Measurements from ENCODE around the gene SLC7A5. TPM values are rescaled to one million over a fixed set of nuclear protein-coding genes. Genes with fewer than 3 reads are reported as not detected.
"Not testable (repeated sequence)": the region's sequence is repeated elsewhere in the genome, so short reads cannot be mapped to it uniquely, and the experiment has no call there.

SLC7A5 gene
- total RNA-seq, 2 experiments from 2014 or later: 140 to 283 TPM

- Histone ChIP-seq H3K4me3 (ENCODE audit: low read depth, low read length, poor library complexity, severe bottlenecking) (peak overlapping the region; percentile 99), H3K9me3 (ENCODE audit: low read length) (no peaks in the 10 kb centered on the region), H3K27ac (ENCODE audit: low read depth, low read length, poor library complexity, severe bottlenecking) (peak overlapping the region; percentile 41), H3K36me3 (ENCODE audit: insufficient read depth, low read length) (peaks cover 91% of the 10 kb centered on the region), H2AFZ (ENCODE audit: low read length) (no peak overlapping the region), H3K79me2 (ENCODE audit: insufficient read depth, low read depth, low read length) (peaks cover 100% of the 10 kb centered on the region), H4K20me1 (ENCODE audit: insufficient read depth, low read length) (peaks cover 22% of the 10 kb centered on the region), H3K9me2 (ENCODE audit: insufficient read depth, low read length) (no peaks in the 10 kb centered on the region), H3K4me2 (ENCODE audit: low read length) (peak overlapping the region; percentile 72), H3K4me1 (ENCODE audit: insufficient read depth, low read length, poor library complexity, severe bottlenecking) (peaks cover 93% of the 10 kb centered on the region)
- intact Hi-C loops (cut with micrococcal nuclease; ENCODE audit: unreplicated experiment): no loop called here
- CTCF ChIA-PET (ENCODE audit: unreplicated experiment): no interaction called here
- TF ChIP-seq CTCF (conservative IDR thresholded peaks at IDR 0.05; ENCODE audit: low read length) (no peak), EZH2phosphoT487 (IDR thresholded peaks at IDR 0.05; ENCODE audit: borderline replicate concordance, low read depth, low read length) (no peak)
- no peak for DNase-seq (ENCODE audit: low spot score)
- no TSS peak for BruUV-seq (replicated peaks)
- POLR2A ChIA-PET: interaction anchor here (1.0 kb wide), 1 partner anchor 16 kb away, joined by 3 read pairs; no protein-coding TSS in a partner anchor
These were observed 8.6 kb downstream of the SLC7A5 start for GRCh38 chr16:87860553-87861299.

- BruUV-seq (replicated peaks); H3K9me2 ChIP-seq (ENCODE audit: insufficient read depth, low read length); H3K9me3 ChIP-seq (ENCODE audit: low read length); H2AFZ ChIP-seq (ENCODE audit: low read length); intact Hi-C loops (cut with micrococcal nuclease; ENCODE audit: unreplicated experiment); CTCF ChIA-PET (ENCODE audit: unreplicated experiment); DNase-seq (ENCODE audit: low spot score): not testable (repeated sequence)
- Histone ChIP-seq H3K4me3 (ENCODE audit: low read depth, low read length, poor library complexity, severe bottlenecking) (peak overlapping the region; percentile 58), H3K36me3 (ENCODE audit: insufficient read depth, low read length) (peaks cover 91% of the 10 kb centered on the region), H3K27ac (ENCODE audit: low read depth, low read length, poor library complexity, severe bottlenecking) (peak overlapping the region; percentile 85), H3K4me1 (ENCODE audit: insufficient read depth, low read length, poor library complexity, severe bottlenecking) (peaks cover 99% of the 10 kb centered on the region), H3K4me2 (ENCODE audit: low read length) (peak overlapping the region; percentile 72), H4K20me1 (ENCODE audit: insufficient read depth, low read length) (peaks cover 20% of the 10 kb centered on the region), H3K79me2 (ENCODE audit: insufficient read depth, low read depth, low read length) (peaks cover 98% of the 10 kb centered on the region)
- POLR2A ChIA-PET: interaction anchor here (0.9 kb wide), 1 partner anchor 11 kb away, joined by 3 read pairs; the partner anchor contains the start of gene SLC7A5
These were observed 10.9 kb downstream of the SLC7A5 start for GRCh38 chr16:87858151-87858993.

GRCh38 chr16:87856791-87857228 is 12.5 kb downstream of the SLC7A5 start:
- ChIA-PET CTCF (ENCODE audit: unreplicated experiment) (no interaction called here), POLR2A (interaction anchor here (0.7 to 1.1 kb wide), 3 partner anchors 9 to 51 kb away, joined by 3 to 7 read pairs (median 5); no protein-coding TSS in a partner anchor)
- peaks cover 100% of the 10 kb centered on the region for H3K4me1 ChIP-seq (ENCODE audit: insufficient read depth, low read length, poor library complexity, severe bottlenecking)
- no peaks in the 10 kb centered on the region for H3K9me2 ChIP-seq (ENCODE audit: insufficient read depth, low read length)
- TF ChIP-seq EZH2phosphoT487 (IDR thresholded peaks at IDR 0.05; ENCODE audit: borderline replicate concordance, low read depth, low read length): no peak
- no peak for TF ChIP-seq CTCF (conservative IDR thresholded peaks at IDR 0.05; ENCODE audit: low read length)
- no peak for DNase-seq (ENCODE audit: low spot score)
- peaks cover 91% of the 10 kb centered on the region for H3K36me3 ChIP-seq (ENCODE audit: insufficient read depth, low read length)
- peaks cover 15% of the 10 kb centered on the region for H4K20me1 ChIP-seq (ENCODE audit: insufficient read depth, low read length)
- H2AFZ ChIP-seq (ENCODE audit: low read length): no peak overlapping the region
- H3K79me2 ChIP-seq (ENCODE audit: insufficient read depth, low read depth, low read length): peaks cover 98% of the 10 kb centered on the region
- H3K9me3 ChIP-seq (ENCODE audit: low read length): no peaks in the 10 kb centered on the region
- H3K27ac ChIP-seq (ENCODE audit: low read depth, low read length, poor library complexity, severe bottlenecking): peak overlapping the region; percentile 85
- H3K4me3 ChIP-seq (ENCODE audit: low read depth, low read length, poor library complexity, severe bottlenecking): peak overlapping the region; percentile 58
- BruUV-seq (replicated peaks): no TSS peak
- intact Hi-C loops (cut with micrococcal nuclease; ENCODE audit: unreplicated experiment): no loop called here
- H3K4me2 ChIP-seq (ENCODE audit: low read length): peak overlapping the region; percentile 72
